MM.1S (cell line): ENCODE data around the gene GLCCI1.
"Not testable (repeated sequence)": the region's sequence is repeated elsewhere in the genome, so short reads cannot be mapped to it uniquely, and the experiment has no call there.

ENCODE experiments used
- DNase-seq: peaks from one replicate; pipeline ENCODE4 v3.0.0-alpha.2; 2015
- H2AFZ ChIP-seq: fragments of 300-600 bp; sonication (generic); 2 replicates; pipeline ENCODE4 v1.6.0; 2016; ENCODE audit warnings: antibody characterized with exemption, low read length
- H3F3A ChIP-seq: fragments of 300-600 bp; sonication (generic); 2 replicates; pipeline ENCODE4 v1.6.1; 2016; ENCODE audit warnings: mild to moderate bottlenecking, antibody characterized with exemption, low read length, moderate library complexity, mixed read lengths; ENCODE audit not compliant: insufficient read depth
- H3K27ac ChIP-seq: fragments of 300-600 bp; sonication (generic); 2 replicates; pipeline ENCODE4 v1.5.1; 2016; ENCODE audit warnings: mild to moderate bottlenecking, low read length
- H3K27me3 ChIP-seq: fragments of 300-600 bp; sonication (generic); replicated peaks from 2 replicates; pipeline ENCODE4 v1.6.0; 2016; ENCODE audit warnings: low read length; ENCODE audit not compliant: insufficient read depth
- H3K36me3 ChIP-seq: fragments of 300-600 bp; sonication (generic); replicated peaks from 2 replicates; pipeline ENCODE4 v1.6.1; 2016; ENCODE audit warnings: mild to moderate bottlenecking, low read length, mixed read lengths; ENCODE audit not compliant: insufficient read depth
- H3K4me1 ChIP-seq: fragments of 300-600 bp; sonication (generic); 2 replicates; pipeline ENCODE4 v1.6.1; 2016; ENCODE audit warnings: low read length, mixed read lengths
- H3K4me2 ChIP-seq: fragments of 300-600 bp; sonication (generic); 2 replicates; pipeline ENCODE4 v1.6.0; 2016; ENCODE audit warnings: low read depth, low read length
- H3K4me3 ChIP-seq: fragments of 300-600 bp; sonication (generic); 2 replicates; pipeline ENCODE4 v1.5.1; 2016; ENCODE audit warnings: low read length, mixed read lengths
- H3K79me2 ChIP-seq: fragments of 300-600 bp; sonication (generic); 2 replicates; pipeline ENCODE4 v1.6.1; 2016; ENCODE audit warnings: mixed run types, low read length, mixed read lengths
- H3K9ac ChIP-seq: fragments of 300-600 bp; sonication (generic); 2 replicates; pipeline ENCODE4 v1.6.1; 2016; ENCODE audit warnings: low read length, mixed read lengths
- H3K9me2 ChIP-seq: fragments of 300-600 bp; sonication (generic); replicated peaks from 2 replicates; pipeline ENCODE4 v1.6.1; 2016; ENCODE audit warnings: mild to moderate bottlenecking, low read length, mixed read lengths; ENCODE audit not compliant: insufficient read depth
- H3K9me3 ChIP-seq: fragments of 300-600 bp; sonication (generic); replicated peaks from 2 replicates; pipeline ENCODE4 v1.6.1; 2016; ENCODE audit warnings: mild to moderate bottlenecking, low read length, mixed read lengths; ENCODE audit not compliant: insufficient read depth
- H4K20me1 ChIP-seq: fragments of 300-600 bp; sonication (generic); 2 replicates; pipeline ENCODE4 v1.6.1; 2016; ENCODE audit warnings: mild to moderate bottlenecking, low read length, moderate library complexity, mixed read lengths; ENCODE audit not compliant: insufficient read depth
- CTCF ChIP-seq: fragments of 300-600 bp; sonication (generic); IDR thresholded peaks from 2 replicates; pipeline ENCODE4 v1.5.1; 2016; ENCODE audit warnings: antibody characterized with exemption, low read length, mixed read lengths
- EZH2 ChIP-seq: fragments of 300-600 bp; sonication (generic); optimal IDR thresholded peaks from 2 replicates; pipeline ENCODE3; 2017; ENCODE audit warnings: low read depth, mild to moderate bottlenecking, antibody characterized with exemption, low read length, mixed read lengths
- EZH2phosphoT487 ChIP-seq: fragments of 300-600 bp; sonication (generic); IDR thresholded peaks from 2 replicates; pipeline ENCODE4 v1.6.1; 2018; ENCODE audit warnings: antibody characterized with exemption, low read length

Gene GLCCI1

GRCh38 chr7:8060241-8060640, 91.6 kb downstream of the GLCCI1 start:
- Histone ChIP-seq H2AFZ (no peak overlapping the region), H3K27me3 (no peaks in the 10 kb centered on the region), H3K4me3 (no peak overlapping the region), H3F3A (no peaks in the 10 kb centered on the region), H3K36me3 (no peaks in the 10 kb centered on the region), H3K4me2 (no peak overlapping the region), H3K79me2 (peaks cover 42% of the 10 kb centered on the region), H3K9ac (no peak overlapping the region), H4K20me1 (no peaks in the 10 kb centered on the region), H3K9me3 (no peaks in the 10 kb centered on the region), H3K9me2 (no peaks in the 10 kb centered on the region), H3K4me1 (no peaks in the 10 kb centered on the region), H3K27ac (no peak overlapping the region)
- no peak for DNase-seq
- TF ChIP-seq EZH2phosphoT487 (no peak), EZH2 (no peak), CTCF (no peak)

GRCh38 chr7:8063300-8063699, 94.7 kb downstream of the GLCCI1 start:
- not testable (repeated sequence) for H3K27me3 ChIP-seq, H3K9me3 ChIP-seq, H3F3A ChIP-seq, H4K20me1 ChIP-seq, H3K4me1 ChIP-seq, H3K27ac ChIP-seq, H3K9ac ChIP-seq, H2AFZ ChIP-seq, DNase-seq, H3K4me3 ChIP-seq, H3K4me2 ChIP-seq, H3K9me2 ChIP-seq, H3K36me3 ChIP-seq
- H3K79me2 ChIP-seq = peaks cover 67% of the 10 kb centered on the region

- no peaks in the 10 kb centered on the region for H3K27me3 ChIP-seq
- H3K9me3 ChIP-seq = no peaks in the 10 kb centered on the region
- H3K9ac ChIP-seq = no peak overlapping the region
- no peak for DNase-seq
- H4K20me1 ChIP-seq = no peaks in the 10 kb centered on the region; the same call in 1 of the 2 replicates
- H3K27ac ChIP-seq = no peak overlapping the region
- H3K79me2 ChIP-seq = peaks cover 72% of the 10 kb centered on the region
- H3F3A ChIP-seq = no peaks in the 10 kb centered on the region
- H3K4me3 ChIP-seq = no peak overlapping the region
- H2AFZ ChIP-seq = no peak overlapping the region
- TF ChIP-seq CTCF (no peak), EZH2phosphoT487 (no peak), EZH2 (no peak)
- H3K4me1 ChIP-seq = no peaks in the 10 kb centered on the region
- H3K4me2 ChIP-seq = no peak overlapping the region
- H3K36me3 ChIP-seq = no peaks in the 10 kb centered on the region
- no peaks in the 10 kb centered on the region for H3K9me2 ChIP-seq
Measured at GRCh38 chr7:8063706-8064297, 95.2 kb downstream of the GLCCI1 start.

GRCh38 chr7:8064828-8065227, 96.2 kb downstream of the GLCCI1 start:
- Histone ChIP-seq H3K27ac (no peak overlapping the region), H3F3A (no peaks in the 10 kb centered on the region), H3K9me3 (no peaks in the 10 kb centered on the region), H3K4me3 (no peak overlapping the region), H3K4me2 (no peak overlapping the region), H3K4me1 (no peaks in the 10 kb centered on the region), H2AFZ (no peak overlapping the region), H4K20me1 (no peaks in the 10 kb centered on the region; the same call in 1 of the 2 replicates), H3K27me3 (no peaks in the 10 kb centered on the region), H3K9me2 (no peaks in the 10 kb centered on the region), H3K36me3 (no peaks in the 10 kb centered on the region), H3K9ac (no peak overlapping the region), H3K79me2 (peaks cover 80% of the 10 kb centered on the region)
- no peak for TF ChIP-seq EZH2phosphoT487
- TF ChIP-seq CTCF = no peak
- TF ChIP-seq EZH2 = no peak
- no peak for DNase-seq
